Lower leg skin (tissue), 4 donors: ENCODE data around the gene EVPL. TPM values are rescaled to one million over a fixed set of nuclear protein-coding genes. Genes with fewer than 3 reads are reported as not detected.
A peak's percentile ranks its signal among the peaks of the same experiment; 100 is the strongest.

Source experiments
- DNase-seq, 2 donors: peaks; one replicate each; pipeline ENCODE4 v3.0.0-alpha.2; 2019; ENCODE audit warnings: low spot score in 2 of 2
- H3K4me3 ChIP-seq: fragments of 200-600 bp; sonication (generic); 2 replicates; pipeline ENCODE4 v1.5.1; 2017; ENCODE audit warnings: mild to moderate bottlenecking, low read depth; ENCODE audit not compliant: poor library complexity, severe bottlenecking
- POLR2A ChIP-seq, 2 donors: fragments of 450-650 bp; IDR thresholded peaks; one replicate each; pipeline ENCODE4 v1.6.1; 2016 to 2017; ENCODE audit warnings: antibody characterized with exemption in 2 of 2, mild to moderate bottlenecking in 1 of 2, moderate library complexity in 1 of 2
- WGBS, 2 donors: methylation state at CpG; one replicate each; pipeline ENCODE4 v1.1.5; 2018; 5-methylcytosine and 5-hydroxymethylcytosine counted together
- intact Hi-C: fragments of 100-400 bp; cut with DNase I; formaldehyde crosslinking; loops from one replicate; pipeline ENCODE4 v1.15.0; 2023; ENCODE audit warnings: low total_unique reads
- total RNA-seq, 4 donors: library from RNA; depleted of rRNA; stranded (reverse); fragments of >200 nt; gene quantifications; one replicate each; pipeline ENCODE4 v1.1.0, GENCODE V29; 2016
- TF ChIP-seq, protein P1 (sequence below), 3 donors: fragments of 450-650 bp; IDR thresholded peaks; one replicate each; pipeline ENCODE4 v1.5.1; 2016; ENCODE audit warnings: antibody characterized with exemption in 3 of 3, mild to moderate bottlenecking in 3 of 3, moderate library complexity in 2 of 3

The EVPL gene
- total RNA-seq, 4 donors from 2014 or later, result 285 to 514 (median 315) TPM

DNA sequence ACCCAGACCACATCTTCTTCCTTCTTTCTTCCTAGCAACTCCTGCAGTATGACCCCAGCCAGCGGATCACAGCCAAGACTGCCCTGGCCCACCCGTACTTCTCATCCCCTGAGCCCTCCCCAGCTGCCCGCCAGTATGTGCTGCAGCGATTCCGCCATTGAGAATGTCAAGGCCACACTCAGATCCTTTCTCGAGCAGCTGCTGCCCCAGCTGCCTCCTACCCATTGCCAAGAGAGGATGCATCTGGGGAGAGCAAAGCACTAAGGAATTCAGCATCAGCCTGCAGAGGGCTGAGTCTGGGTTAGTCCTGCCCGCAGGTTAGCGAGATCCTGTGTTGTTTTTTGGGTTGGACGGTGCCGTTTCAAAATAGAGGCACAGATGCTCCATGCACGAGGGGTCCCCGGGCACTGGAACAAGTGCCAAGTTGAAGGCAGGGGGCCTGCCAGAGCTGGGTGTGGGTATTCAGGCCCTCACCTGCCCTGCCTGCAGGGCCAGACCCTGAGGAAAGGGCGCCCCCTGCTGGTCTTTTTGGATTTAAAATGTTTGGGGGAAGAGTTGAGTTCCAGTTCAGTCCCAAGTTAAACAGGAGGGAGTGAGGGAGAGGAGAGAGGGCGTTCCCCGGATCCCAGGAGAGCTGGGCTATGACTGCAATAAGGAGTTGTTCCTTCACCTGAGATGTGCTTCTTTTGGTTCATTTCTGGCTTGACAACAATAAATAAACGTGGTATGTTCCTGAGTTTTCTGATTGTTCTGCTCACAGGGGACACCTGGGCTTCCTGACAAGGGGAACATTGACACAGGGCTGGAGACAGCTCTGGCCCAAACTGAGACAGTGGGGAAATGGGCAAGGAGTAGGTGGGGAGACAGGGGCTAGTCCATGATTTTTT is 21.6 kb downstream of the EVPL start:
- 41% methylated on average over 15 to 16 of the region's 16 CpGs for WGBS, 2 donors
- peak; percentile 74 to 95 for DNase-seq
- H3K4me3 ChIP-seq, result no peak overlapping the region
- no peak for TF ChIP-seq POLR2A (IDR thresholded peaks at IDR 0.05)
- TF ChIP-seq, protein P1, sequence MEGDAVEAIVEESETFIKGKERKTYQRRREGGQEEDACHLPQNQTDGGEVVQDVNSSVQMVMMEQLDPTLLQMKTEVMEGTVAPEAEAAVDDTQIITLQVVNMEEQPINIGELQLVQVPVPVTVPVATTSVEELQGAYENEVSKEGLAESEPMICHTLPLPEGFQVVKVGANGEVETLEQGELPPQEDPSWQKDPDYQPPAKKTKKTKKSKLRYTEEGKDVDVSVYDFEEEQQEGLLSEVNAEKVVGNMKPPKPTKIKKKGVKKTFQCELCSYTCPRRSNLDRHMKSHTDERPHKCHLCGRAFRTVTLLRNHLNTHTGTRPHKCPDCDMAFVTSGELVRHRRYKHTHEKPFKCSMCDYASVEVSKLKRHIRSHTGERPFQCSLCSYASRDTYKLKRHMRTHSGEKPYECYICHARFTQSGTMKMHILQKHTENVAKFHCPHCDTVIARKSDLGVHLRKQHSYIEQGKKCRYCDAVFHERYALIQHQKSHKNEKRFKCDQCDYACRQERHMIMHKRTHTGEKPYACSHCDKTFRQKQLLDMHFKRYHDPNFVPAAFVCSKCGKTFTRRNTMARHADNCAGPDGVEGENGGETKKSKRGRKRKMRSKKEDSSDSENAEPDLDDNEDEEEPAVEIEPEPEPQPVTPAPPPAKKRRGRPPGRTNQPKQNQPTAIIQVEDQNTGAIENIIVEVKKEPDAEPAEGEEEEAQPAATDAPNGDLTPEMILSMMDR (IDR thresholded peaks at IDR 0.05), result peak in 1 of 3 donors; percentile 42
- intact Hi-C loops, result loop anchor here (5.0 kb wide), 1 partner anchor 98 kb away; no protein-coding TSS in a partner anchor

DNA sequence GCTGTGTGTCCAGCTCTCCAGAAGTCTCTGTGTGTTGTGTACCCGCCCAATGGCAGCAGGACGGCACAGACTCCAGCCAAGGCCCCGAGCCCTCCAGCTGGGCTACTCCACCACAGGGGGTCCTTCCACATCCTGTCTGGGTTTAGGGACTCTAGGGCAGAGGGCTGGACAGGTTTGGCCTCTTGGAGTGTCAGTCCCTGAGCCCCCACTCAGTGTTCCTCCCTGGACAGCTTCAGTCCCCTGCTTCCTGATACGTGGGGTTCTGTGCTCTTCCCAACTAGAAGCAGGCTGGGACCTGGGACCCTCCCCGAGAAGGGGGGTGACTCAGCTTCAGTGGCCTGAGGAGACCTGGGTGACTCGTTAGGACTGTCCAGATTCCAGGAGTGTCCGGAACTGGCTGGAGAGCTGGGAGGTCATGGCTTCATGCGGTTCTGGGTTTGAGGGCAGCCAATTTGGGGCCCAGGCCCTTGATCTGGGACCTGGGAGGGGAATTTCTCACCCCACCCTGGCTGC is 22.3 kb downstream of the EVPL start:
- intact Hi-C loops, result loop anchor here (5.0 kb wide), 1 partner anchor 98 kb away; no protein-coding TSS in a partner anchor
- no peak for TF ChIP-seq POLR2A (IDR thresholded peaks at IDR 0.05)
- TF ChIP-seq, protein P1 (IDR thresholded peaks at IDR 0.05), result no peak
- no peak overlapping the region for H3K4me3 ChIP-seq
- no peak for DNase-seq
- WGBS, 2 donors, result 73 to 78% methylated on average over 6 to 8 of the region's 8 CpGs

DNA sequence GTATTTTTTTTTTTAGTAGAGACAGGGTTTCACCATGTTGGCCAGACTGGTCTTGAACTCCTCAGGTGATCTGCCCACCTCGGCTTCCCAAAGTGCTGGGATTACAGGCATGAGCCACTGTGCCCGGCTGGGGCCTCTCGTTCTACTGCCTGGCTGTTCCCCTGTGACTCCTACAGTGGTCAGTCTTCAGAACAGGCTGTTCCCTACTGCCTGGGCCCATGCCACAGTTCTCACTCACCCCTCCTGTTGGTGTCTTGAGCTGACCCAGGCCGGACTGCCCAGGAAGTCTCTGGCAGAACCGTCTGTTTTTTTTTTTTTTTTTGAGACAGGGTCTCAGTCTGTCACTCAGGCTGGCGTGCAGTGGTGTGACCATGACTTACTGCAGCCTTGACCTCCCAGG is 23.2 kb downstream of the EVPL start:
- TF ChIP-seq, protein P1 (IDR thresholded peaks at IDR 0.05), result no peak
- no peak for TF ChIP-seq POLR2A (IDR thresholded peaks at IDR 0.05)
- DNase-seq, result no peak
- H3K4me3 ChIP-seq, result no peak overlapping the region
- intact Hi-C loops, result no loop called here
- WGBS, 2 donors, result 69 to 74% methylated on average over 6 of the region's 6 CpGs

DNA sequence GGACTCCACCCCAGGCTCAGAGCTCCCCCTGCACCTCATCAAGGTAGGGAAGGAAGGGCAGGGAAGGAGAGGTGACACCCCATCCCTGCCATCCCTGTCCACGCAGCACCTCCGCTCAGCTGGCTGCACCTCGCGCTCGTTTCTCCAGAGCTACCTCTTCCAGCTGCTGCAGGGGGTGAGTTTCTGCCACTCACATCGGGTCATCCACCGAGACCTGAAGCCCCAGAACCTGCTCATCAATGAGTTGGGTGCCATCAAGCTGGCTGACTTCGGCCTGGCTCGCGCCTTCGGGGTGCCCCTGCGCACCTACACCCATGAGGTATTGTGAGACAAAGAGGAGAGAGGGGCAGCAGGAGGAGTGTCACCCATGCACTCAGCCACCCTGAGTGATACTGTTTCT is 25.0 kb downstream of the EVPL start:
- DNase-seq, result no peak
- 89 to 93% methylated on average over 12 of the region's 12 CpGs for WGBS, 2 donors
- TF ChIP-seq POLR2A (IDR thresholded peaks at IDR 0.05), result no peak
- TF ChIP-seq, protein P1 (IDR thresholded peaks at IDR 0.05), result no peak
- intact Hi-C loops, result no loop called here
- no peak overlapping the region for H3K4me3 ChIP-seq

DNA sequence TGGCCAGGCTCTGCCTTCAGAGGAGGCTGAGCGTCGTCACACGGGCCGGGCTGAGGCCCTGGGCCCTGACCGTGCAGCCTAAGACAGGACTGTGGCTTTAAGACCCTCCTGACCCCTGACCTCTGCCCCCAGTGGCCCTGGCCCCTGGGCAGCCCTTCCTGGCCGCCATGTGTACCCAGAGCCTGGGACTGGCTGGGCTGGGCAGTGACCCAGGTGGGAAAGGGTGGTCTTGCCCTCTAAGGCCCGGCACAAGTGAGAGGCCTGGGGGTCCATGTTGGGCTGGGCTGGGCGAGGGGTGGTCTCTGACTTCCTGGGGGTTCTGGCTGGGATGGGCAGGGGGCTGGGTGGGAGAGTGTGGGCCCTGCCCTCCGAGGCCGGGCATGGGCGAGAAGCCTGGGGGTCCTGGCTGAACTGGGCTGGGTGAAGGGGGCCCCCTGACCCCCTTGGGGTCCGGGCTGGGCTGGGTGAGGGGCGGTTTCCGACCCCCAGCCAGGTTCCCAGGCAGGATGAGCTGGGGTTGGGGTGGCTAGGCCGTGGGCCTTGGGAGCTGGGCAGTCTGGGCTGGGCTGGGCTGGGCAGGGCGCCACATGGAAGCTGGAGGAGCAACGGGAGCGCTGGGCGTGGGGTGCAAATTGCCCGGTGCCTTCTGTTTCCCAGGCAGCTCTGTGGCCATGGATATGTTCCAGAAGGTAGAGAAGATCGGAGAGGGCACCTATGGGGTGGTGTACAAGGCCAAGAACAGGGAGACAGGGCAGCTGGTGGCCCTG is 26.2 kb downstream of the EVPL start, which contains the start of gene CDK3:
CDK3 (plus strand) TSS at position 101 of the 767 bp plus-strand sequence; CDS start at position 672, 571 bp downstream.
- no peak for DNase-seq
- H3K4me3 ChIP-seq, result no peak within 1 kb of the TSS
- 56 to 84% methylated on average over 11 to 19 of the region's 21 CpGs for WGBS, 2 donors
- TF ChIP-seq, protein P1 (IDR thresholded peaks at IDR 0.05), result no peak
- TF ChIP-seq POLR2A (IDR thresholded peaks at IDR 0.05), result no peak
- intact Hi-C loops, result no loop called here
